IPS DF 19.7 (cell line): ENCODE data around the gene HLA-G.
"Not testable (repeated sequence)": the region's sequence is repeated elsewhere in the genome, so short reads cannot be mapped to it uniquely, and the experiment has no call there.

ENCODE experiments used
- DNase-seq: peaks from one replicate; pipeline ENCODE4 v3.0.0-alpha.2; 2013; ENCODE audit warnings: low read depth, low spot score

The HLA-G gene

DNA sequence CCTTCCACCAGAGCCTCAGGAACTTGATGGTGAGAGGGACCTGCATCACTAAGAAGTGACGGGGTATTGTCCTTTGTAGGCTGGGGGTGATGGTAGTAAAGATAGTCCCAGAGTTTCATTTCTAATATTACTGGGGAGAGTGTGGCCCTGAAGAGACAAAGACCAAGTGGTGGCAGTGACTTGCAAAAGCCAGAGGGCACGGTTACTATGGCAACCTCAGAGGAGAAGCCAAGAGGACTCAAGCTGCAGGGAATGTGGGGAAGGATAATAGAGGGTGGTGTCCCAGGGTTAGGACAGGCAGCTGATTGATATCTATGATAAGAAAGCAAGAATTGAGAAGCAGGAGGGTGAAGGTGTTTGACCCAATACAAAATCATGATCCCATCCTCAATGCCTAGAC, 42.5 kb downstream of the HLA-G start:
- DNase-seq = no peak

DNA sequence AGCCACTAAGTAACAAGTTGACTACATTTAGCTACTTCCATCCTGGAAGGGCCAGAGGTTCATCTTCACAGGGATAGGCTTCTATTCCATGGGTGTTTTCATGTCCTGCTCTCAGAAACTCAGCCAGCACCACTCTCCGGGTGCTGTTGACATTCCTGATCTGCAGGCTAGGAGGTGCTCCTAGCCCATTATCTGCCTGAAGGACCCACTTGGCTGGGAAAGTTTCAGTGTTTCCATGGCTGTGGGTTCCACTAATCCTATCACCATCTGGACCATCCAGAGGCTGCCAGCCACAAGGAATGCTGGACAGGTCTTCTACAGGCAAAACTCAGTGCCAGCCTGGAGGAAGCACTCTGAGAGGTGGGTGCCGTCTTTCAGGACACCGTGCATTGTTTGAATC, 45.2 kb downstream of the HLA-G start:
- DNase-seq = no peak

DNA sequence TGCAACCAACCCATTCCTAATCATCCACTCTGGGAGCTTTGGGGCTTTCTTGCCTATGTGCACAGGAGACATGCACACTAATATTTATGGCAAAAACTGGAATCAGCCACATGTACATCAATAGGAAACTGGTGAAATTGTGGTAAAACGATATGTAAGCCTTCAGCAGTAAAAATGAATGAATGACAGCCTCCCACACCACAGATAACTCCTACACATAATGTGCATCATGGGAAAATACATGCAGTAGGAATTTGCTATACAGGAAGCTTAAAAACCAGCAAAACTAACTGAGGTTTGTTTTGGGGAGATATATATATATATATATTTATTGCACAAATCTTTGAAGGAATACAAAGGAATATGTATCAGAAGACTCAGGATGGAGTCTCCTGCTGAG, 47.6 kb downstream of the HLA-G start:
- DNase-seq = no peak

DNA sequence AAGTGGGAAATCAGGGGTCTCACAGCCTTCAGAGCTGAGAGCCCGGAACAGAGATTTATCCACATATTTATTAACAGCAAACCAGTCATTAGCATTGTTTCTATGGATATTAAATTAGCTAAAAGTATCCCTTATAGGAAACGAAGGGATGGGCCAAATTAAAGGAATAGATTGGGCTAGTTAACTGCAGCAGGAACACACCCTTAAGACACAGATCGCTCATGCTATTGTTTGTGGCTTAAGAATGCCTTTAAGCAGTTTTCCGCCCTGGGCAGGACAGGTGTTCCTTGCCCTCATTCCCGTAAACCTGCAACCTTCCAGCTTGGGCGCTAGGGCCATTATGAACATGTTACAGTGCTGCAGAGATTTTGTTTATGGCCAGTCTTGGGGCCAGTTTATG, 48.1 kb downstream of the HLA-G start:
- DNase-seq = not testable (repeated sequence)
